ENCODE measurements around the gene TMEM130.

The TMEM130 gene

DNA sequence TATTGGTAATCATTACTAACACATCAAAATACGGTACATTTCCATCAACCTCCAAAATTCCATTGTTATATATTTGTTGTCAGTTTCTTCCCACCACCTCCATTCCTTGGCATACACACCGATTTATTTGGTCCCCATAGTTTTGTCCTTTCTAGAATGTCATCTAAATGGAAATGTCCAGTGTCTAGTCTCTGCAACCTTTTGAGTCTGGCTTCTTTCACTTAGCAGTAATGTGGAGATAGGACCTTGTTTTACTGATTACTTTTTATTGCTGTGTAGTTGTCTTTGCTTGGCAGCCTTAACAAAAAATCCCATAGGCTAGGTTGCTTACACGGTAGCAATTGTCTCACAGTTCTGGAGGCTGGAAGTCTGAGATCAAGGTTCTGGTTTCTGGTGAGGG is 31.0 kb upstream of the TMEM130 start:
- H3K9me3 Mint-ChIP-seq = no peaks in the 10 kb centered on the region
- H3K27ac Mint-ChIP-seq = no peak overlapping the region
- TF ChIP-seq, protein P1, sequence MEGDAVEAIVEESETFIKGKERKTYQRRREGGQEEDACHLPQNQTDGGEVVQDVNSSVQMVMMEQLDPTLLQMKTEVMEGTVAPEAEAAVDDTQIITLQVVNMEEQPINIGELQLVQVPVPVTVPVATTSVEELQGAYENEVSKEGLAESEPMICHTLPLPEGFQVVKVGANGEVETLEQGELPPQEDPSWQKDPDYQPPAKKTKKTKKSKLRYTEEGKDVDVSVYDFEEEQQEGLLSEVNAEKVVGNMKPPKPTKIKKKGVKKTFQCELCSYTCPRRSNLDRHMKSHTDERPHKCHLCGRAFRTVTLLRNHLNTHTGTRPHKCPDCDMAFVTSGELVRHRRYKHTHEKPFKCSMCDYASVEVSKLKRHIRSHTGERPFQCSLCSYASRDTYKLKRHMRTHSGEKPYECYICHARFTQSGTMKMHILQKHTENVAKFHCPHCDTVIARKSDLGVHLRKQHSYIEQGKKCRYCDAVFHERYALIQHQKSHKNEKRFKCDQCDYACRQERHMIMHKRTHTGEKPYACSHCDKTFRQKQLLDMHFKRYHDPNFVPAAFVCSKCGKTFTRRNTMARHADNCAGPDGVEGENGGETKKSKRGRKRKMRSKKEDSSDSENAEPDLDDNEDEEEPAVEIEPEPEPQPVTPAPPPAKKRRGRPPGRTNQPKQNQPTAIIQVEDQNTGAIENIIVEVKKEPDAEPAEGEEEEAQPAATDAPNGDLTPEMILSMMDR (IDR thresholded peaks at IDR 0.05; ENCODE audit: unreplicated experiment in 3 of 3) = no peak
- peaks cover 82% of the 10 kb centered on the region for H3K36me3 Mint-ChIP-seq (ENCODE audit: low read depth)
- no peak overlapping the region for H3K4me3 Mint-ChIP-seq
- H3K27me3 Mint-ChIP-seq (ENCODE audit: low read depth) = no peaks in the 10 kb centered on the region
- H3K4me1 Mint-ChIP-seq = no peaks in the 10 kb centered on the region

DNA sequence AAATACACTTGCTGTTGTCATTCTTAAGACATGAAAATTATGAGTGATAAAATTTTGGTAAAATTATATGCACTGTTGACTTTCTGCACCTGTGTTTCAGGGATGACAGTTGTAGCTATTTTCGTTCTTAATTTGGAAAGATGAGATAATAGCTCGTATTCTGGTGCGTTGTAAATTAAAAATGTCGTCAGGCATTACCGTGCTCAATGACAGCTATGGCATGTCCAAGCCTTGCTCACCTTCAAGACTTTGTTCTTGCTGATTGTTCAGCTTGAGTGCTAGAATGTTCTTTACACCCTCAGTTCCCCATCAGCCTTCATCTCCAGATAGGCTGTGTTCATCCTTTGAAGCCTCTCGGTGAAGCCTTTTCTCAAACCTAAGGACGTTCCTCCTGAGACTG is 30.0 kb upstream of the TMEM130 start:
- no peak overlapping the region for H3K27ac Mint-ChIP-seq
- H3K4me1 Mint-ChIP-seq = no peaks in the 10 kb centered on the region
- H3K36me3 Mint-ChIP-seq (ENCODE audit: low read depth) = peaks cover 79% of the 10 kb centered on the region
- H3K9me3 Mint-ChIP-seq = no peaks in the 10 kb centered on the region
- no peak overlapping the region for H3K4me3 Mint-ChIP-seq
- no peaks in the 10 kb centered on the region for H3K27me3 Mint-ChIP-seq (ENCODE audit: low read depth)
- TF ChIP-seq, protein P1 (IDR thresholded peaks at IDR 0.05; ENCODE audit: unreplicated experiment in 3 of 3) = no peak

DNA sequence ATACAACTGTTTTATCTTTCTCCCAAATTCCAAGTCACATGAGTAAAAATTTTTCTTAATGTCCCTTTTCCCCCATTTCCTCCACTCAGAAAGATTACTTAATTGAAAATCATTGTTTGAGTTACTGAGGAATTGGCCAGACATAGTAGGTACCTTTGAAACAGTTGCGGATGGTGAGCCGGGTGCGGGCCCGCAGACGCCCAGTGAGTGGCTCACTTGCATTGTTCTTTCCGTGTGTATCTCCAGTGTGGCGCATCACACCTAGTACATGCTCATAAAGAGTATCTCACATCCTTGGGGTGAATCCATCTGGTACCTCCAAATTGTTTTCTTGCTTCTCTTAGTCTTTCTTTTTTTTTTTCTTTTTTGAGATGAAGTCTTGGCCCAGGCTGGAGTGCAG is 22.8 kb upstream of the TMEM130 start:
- H3K9me3 Mint-ChIP-seq = no peaks in the 10 kb centered on the region
- H3K27me3 Mint-ChIP-seq (ENCODE audit: low read depth) = no peaks in the 10 kb centered on the region
- H3K36me3 Mint-ChIP-seq (ENCODE audit: low read depth) = peaks cover 61% of the 10 kb centered on the region
- TF ChIP-seq, protein P1 (IDR thresholded peaks at IDR 0.05; ENCODE audit: unreplicated experiment in 3 of 3) = no peak
- no peaks in the 10 kb centered on the region for H3K4me1 Mint-ChIP-seq
- H3K4me3 Mint-ChIP-seq = no peak overlapping the region
- H3K27ac Mint-ChIP-seq = no peak overlapping the region

DNA sequence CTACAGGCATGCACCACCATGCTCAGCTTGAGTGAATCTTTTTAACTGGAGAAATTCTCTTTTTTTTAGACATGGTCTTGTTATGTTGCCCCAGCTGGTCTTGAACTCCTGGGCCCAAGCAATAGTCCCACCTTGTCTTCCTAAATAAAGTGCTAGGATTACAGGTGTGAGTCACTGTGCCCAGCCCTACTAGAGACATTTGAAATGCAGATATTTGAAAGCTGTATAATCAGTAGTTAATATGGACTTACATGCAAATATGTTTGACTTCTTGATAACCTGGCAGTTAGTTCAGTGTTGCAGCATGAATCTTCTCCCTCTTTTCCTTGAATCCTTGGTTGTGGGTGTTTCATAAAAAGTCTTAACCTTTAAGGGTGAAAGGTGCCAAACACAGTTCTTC is 17.2 kb upstream of the TMEM130 start:
- Mint-ChIP-seq H3K9me3 (no peaks in the 10 kb centered on the region), H3K36me3 (ENCODE audit: low read depth) (peaks cover 46% of the 10 kb centered on the region), H3K27me3 (ENCODE audit: low read depth) (no peaks in the 10 kb centered on the region), H3K4me3 (no peak overlapping the region), H3K27ac (no peak overlapping the region), H3K4me1 (no peaks in the 10 kb centered on the region)
- TF ChIP-seq, protein P1 (IDR thresholded peaks at IDR 0.05; ENCODE audit: unreplicated experiment in 3 of 3) = no peak

DNA sequence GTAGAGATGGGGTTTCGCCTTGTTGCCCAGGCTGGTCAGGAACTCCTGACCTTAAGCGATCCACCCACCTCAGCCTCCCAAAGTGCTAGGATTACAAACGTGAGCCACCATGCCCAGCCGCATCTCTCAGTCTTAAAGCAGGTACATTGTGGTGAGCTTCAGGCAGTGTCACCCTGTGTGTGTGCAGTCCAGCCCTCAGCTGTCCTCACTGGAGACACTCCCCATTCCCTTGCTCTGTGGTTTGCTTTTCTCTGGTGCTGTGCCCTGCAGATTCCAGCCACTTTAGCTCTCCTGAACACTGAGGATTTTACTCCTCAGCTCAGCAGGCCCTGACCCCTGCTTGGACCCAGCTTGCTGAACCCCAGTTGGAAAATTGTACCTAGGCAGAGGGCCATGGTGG is 14.6 kb upstream of the TMEM130 start:
- H3K9me3 Mint-ChIP-seq = no peaks in the 10 kb centered on the region
- TF ChIP-seq, protein P1 (IDR thresholded peaks at IDR 0.05; ENCODE audit: unreplicated experiment in 3 of 3) = no peak
- no peaks in the 10 kb centered on the region for H3K27me3 Mint-ChIP-seq (ENCODE audit: low read depth)
- H3K36me3 Mint-ChIP-seq (ENCODE audit: low read depth) = peaks cover 44% of the 10 kb centered on the region
- H3K27ac Mint-ChIP-seq = no peak overlapping the region
- H3K4me3 Mint-ChIP-seq = no peak overlapping the region
- no peaks in the 10 kb centered on the region for H3K4me1 Mint-ChIP-seq

DNA sequence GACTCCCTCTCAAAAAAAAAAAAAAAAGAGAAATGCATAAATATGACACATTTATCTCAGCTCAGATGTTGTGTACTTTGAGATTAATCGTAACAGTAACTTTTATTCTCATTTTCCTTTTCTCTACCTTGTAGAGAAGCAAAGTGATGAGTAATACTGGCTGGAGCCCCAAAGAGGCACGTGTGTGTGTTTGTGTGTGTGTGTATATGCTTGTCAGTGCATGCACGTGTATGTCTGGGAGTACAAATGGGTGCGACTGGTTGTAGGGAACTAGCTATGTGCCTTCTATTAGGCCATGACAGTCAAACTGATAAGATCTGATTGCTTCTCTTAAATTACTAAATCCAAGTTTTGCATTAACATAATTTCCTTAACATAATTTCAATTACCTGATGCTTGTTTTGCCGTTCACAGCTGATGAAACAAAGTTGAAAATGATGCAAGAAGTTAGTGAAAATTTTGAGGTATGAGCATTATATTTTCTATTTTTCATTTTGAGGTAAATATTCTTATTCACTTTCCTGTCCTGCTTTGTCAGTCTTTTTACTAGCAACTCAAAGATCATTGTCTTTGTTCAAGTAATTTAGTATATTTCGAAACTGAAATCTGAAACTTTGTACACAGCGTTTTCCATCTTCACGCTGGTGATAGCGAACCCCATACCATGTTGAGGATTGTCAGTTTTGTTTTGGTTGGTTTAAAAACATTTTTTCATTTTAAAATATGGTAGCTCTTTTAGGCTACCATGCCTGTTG is 11.9 kb upstream of the TMEM130 start:
- no peak overlapping the region for H3K27ac Mint-ChIP-seq
- H3K27me3 Mint-ChIP-seq (ENCODE audit: low read depth) = no peaks in the 10 kb centered on the region
- TF ChIP-seq, protein P1 (IDR thresholded peaks at IDR 0.05; ENCODE audit: unreplicated experiment in 3 of 3) = no peak
- peaks cover 4% of the 10 kb centered on the region for H3K4me1 Mint-ChIP-seq
- peaks cover 34% of the 10 kb centered on the region for H3K36me3 Mint-ChIP-seq (ENCODE audit: low read depth)
- H3K4me3 Mint-ChIP-seq = peak overlapping the region; percentile 13 to 54 (median 54)
- no peaks in the 10 kb centered on the region for H3K9me3 Mint-ChIP-seq
